ENCODE data around the gene ADGRE1.

ADGRE1 gene

DNA sequence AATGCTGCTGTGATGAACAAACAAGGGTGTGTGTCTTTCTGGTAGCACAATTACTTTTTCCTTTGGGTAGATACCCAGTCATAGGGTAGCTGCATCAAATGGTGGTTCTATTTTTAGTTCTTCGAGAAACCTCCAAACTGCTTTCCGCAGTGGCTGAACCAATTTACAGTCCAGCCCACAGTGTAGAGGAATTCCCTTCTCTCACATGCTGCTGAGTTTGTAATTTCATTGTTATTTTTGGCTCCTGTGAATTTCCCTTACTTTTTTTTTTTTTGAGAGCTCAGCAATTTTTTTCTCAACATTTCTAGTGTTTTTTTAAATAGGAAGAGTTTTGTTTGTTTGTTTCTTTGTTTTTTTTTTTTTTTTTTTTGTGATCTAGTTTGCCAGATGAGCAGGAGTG is 37.5 kb upstream of the ADGRE1 start:
- Histone ChIP-seq H3K27ac (no peak overlapping the region), H3K4me3 (ENCODE audit: low read depth, low read length) (no peak overlapping the region), H3K36me3 (replicated peaks) (no peaks in the 10 kb centered on the region), H3K27me3 (replicated peaks) (no peaks in the 10 kb centered on the region)
- no peak for DNase-seq
- TF ChIP-seq, protein P1, sequence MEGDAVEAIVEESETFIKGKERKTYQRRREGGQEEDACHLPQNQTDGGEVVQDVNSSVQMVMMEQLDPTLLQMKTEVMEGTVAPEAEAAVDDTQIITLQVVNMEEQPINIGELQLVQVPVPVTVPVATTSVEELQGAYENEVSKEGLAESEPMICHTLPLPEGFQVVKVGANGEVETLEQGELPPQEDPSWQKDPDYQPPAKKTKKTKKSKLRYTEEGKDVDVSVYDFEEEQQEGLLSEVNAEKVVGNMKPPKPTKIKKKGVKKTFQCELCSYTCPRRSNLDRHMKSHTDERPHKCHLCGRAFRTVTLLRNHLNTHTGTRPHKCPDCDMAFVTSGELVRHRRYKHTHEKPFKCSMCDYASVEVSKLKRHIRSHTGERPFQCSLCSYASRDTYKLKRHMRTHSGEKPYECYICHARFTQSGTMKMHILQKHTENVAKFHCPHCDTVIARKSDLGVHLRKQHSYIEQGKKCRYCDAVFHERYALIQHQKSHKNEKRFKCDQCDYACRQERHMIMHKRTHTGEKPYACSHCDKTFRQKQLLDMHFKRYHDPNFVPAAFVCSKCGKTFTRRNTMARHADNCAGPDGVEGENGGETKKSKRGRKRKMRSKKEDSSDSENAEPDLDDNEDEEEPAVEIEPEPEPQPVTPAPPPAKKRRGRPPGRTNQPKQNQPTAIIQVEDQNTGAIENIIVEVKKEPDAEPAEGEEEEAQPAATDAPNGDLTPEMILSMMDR (IDR thresholded peaks at IDR 0.05; ENCODE audit: low read depth, low read length, missing control alignments): no peak
- in situ Hi-C loops (cut with HindIII; ENCODE audit: low pct_ligation_motif_present, low sequenced_read_pairs): no loop called here

DNA sequence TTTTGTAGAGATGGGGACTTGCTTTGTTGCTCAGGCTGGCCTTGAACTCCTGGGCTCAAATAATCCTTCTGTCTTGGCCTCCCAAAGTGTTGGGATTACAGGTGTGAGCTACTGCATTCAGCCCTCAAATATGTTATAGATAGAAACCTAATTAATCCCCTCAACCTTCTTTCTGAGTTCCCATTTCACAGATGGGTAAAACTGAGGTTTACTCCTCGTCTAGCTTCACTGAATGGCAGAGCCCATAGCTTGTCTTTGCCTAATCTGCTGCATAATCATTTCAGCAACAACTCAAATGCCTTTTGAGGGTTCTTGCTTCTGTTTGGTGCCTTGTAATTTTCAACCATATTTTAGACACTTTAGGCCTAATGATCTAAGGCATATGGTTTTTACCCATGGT is 36.0 kb upstream of the ADGRE1 start:
- Histone ChIP-seq H3K4me3 (ENCODE audit: low read depth, low read length) (no peak overlapping the region), H3K27ac (no peak overlapping the region), H3K27me3 (replicated peaks) (no peaks in the 10 kb centered on the region), H3K36me3 (replicated peaks) (no peaks in the 10 kb centered on the region)
- TF ChIP-seq, protein P1 (IDR thresholded peaks at IDR 0.05; ENCODE audit: low read depth, low read length, missing control alignments): no peak
- in situ Hi-C loops (cut with HindIII; ENCODE audit: low pct_ligation_motif_present, low sequenced_read_pairs): no loop called here
- no peak for DNase-seq

DNA sequence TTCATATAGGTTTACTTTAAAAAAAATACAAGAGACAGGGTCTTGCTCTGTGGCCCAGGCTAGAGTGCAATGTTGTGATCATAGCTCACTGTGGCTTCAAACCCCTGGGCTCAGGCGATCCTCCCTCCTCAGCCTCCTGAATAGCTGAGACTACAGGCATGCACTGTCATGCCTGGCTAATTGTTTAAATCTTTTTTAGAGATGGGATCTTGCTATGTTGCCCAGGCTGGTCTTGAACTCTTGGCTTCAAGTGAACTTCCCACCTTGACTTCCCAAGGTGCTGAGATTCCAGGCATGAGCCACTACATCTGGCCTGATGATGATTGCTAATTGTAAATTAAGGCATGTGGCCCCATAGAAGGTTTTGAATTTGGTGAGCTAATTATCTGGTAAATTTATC is 35.4 kb upstream of the ADGRE1 start:
- H3K27me3 ChIP-seq (replicated peaks): no peaks in the 10 kb centered on the region
- in situ Hi-C loops (cut with HindIII; ENCODE audit: low pct_ligation_motif_present, low sequenced_read_pairs): no loop called here
- H3K36me3 ChIP-seq (replicated peaks): no peaks in the 10 kb centered on the region
- TF ChIP-seq, protein P1 (IDR thresholded peaks at IDR 0.05; ENCODE audit: low read depth, low read length, missing control alignments): no peak
- H3K27ac ChIP-seq: no peak overlapping the region
- DNase-seq: no peak
- H3K4me3 ChIP-seq (ENCODE audit: low read depth, low read length): no peak overlapping the region

DNA sequence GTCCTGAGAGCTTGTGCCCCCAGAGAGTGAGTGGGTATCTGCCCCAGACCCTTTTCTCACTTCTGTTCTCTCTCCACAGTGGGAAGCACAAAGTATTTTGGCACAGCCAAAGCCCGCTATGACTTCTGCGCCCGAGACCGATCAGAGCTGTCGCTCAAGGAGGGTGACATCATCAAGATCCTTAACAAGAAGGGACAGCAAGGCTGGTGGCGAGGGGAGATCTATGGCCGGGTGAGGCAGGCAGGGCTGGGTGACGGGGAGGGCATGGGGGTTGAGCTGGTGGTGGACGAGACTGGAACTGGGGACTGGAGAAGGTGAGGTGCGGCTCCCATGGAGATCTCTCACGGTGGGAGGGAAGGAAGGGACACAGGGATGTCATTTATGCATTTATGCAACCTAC is 33.5 kb upstream of the ADGRE1 start:
- DNase-seq: no peak
- in situ Hi-C loops (cut with HindIII; ENCODE audit: low pct_ligation_motif_present, low sequenced_read_pairs): no loop called here
- Histone ChIP-seq H3K27ac (no peak overlapping the region), H3K27me3 (replicated peaks) (no peaks in the 10 kb centered on the region), H3K36me3 (replicated peaks) (no peaks in the 10 kb centered on the region), H3K4me3 (ENCODE audit: low read depth, low read length) (no peak overlapping the region)
- TF ChIP-seq, protein P1 (IDR thresholded peaks at IDR 0.05; ENCODE audit: low read depth, low read length, missing control alignments): no peak

DNA sequence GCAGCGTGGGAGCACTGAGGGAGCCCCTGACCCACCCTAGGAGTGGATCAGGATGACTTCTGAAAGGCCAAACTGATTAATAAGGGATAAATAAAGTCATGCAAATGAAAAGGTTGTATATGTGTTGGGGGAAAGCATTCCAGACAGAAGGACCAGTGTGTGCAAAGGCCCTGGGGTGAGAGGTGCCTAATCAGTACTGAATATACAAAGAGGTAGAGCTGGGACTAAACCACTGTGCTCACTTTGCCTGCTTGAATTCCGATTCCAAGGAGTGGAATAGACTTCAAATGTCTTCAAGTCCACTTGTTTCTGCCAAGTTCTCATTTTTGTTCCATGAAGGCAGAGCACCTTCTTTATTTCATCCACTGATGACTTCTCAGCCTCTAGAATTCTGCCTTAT is 32.6 kb upstream of the ADGRE1 start:
- H3K36me3 ChIP-seq (replicated peaks): no peaks in the 10 kb centered on the region
- DNase-seq: no peak
- TF ChIP-seq, protein P1 (IDR thresholded peaks at IDR 0.05; ENCODE audit: low read depth, low read length, missing control alignments): no peak
- H3K27ac ChIP-seq: no peak overlapping the region
- in situ Hi-C loops (cut with HindIII; ENCODE audit: low pct_ligation_motif_present, low sequenced_read_pairs): no loop called here
- H3K4me3 ChIP-seq (ENCODE audit: low read depth, low read length): no peak overlapping the region
- H3K27me3 ChIP-seq (replicated peaks): no peaks in the 10 kb centered on the region

DNA sequence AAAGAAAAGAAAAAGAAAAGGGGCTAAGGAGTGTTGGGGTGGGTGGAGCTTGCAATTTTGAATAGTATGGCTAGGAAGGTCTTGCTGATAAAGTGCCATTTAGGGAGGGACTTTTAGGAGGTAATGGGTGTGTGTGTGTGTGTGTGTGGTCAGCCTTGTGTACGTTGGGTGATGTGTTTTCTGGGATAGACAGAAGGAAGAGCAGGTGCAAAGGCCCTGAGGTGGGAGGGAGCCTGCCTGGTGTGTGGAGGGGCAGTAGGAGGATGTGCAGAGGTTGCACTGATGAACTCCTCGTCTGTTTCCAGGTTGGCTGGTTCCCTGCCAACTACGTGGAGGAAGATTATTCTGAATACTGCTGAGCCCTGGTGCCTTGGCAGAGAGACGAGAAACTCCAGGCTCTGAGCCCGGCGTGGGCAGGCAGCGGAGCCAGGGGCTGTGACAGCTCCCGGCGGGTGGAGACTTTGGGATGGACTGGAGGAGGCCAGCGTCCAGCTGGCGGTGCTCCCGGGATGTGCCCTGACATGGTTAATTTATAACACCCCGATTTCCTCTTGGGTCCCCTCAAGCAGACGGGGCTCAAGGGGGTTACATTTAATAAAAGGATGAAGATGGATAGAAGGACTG is 30.5 kb upstream of the ADGRE1 start:
- Histone ChIP-seq H3K4me3 (ENCODE audit: low read depth, low read length) (no peak overlapping the region), H3K36me3 (replicated peaks) (no peaks in the 10 kb centered on the region), H3K27ac (no peak overlapping the region), H3K27me3 (replicated peaks) (no peaks in the 10 kb centered on the region)
- no peak for DNase-seq
- TF ChIP-seq, protein P1 (IDR thresholded peaks at IDR 0.05; ENCODE audit: low read depth, low read length, missing control alignments): no peak
- in situ Hi-C loops (cut with HindIII; ENCODE audit: low pct_ligation_motif_present, low sequenced_read_pairs): no loop called here
